HG03520 (cell line): ENCODE results near the gene TESPA1.
"Not testable (repeated sequence)": the region's sequence is repeated elsewhere in the genome, so short reads cannot be mapped to it uniquely, and the experiment has no call there.

Experiments
- ATAC-seq: cut with Tn5 transposase; IDR thresholded peaks from one replicate; pipeline ENCODE4 v1.9.1; 2021; ENCODE audit warnings: mild to moderate bottlenecking, moderate library complexity; ENCODE audit not compliant: unreplicated experiment

Gene TESPA1

GRCh38 chr12:54949073-54949711 is 35.4 kb downstream of the TESPA1 start:
- no peak for ATAC-seq

- ATAC-seq = no peak
These were observed 36.4 kb downstream of the TESPA1 start for GRCh38 chr12:54948171-54948570.

DNA sequence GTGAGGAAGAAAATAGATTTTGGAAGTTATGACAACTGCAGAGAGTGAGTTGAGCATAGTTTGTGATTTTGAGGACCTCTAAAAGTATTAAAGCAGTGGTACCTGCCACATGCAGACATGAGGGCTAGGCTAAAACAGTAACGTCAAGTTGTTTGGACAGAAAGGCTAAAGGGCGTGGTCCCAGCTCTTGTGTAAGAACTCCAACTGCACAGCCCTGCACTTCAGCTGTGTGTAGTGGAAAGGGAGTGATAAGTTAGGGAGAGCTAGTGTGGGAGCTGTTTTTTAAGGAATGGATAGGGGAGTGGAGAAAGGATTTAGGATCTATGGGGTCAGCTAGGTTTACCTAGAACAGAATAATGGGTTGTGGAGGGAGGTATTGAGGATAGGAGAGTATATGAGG is 39.5 kb downstream of the TESPA1 start:
- no peak for ATAC-seq

DNA sequence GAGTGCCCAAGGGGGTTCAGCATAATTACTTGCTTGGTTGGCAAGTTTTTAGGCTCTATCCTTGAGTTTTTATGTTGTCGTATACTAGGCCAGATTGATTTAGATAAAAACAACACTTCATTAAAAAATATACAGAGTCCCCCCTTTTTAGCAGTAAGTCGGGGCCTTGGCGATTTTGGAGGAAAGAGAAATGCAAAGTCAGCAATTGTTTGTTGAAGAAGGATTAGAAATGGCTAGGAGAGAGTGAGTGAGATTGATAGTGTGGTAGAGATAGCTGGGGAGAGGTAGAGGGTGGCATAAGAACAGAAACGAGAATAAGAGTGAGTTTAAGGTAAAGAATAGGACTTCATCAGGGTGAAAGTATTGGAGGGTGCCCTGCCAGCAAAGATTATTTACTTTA is 41.3 kb downstream of the TESPA1 start:
- not testable (repeated sequence) for ATAC-seq

DNA sequence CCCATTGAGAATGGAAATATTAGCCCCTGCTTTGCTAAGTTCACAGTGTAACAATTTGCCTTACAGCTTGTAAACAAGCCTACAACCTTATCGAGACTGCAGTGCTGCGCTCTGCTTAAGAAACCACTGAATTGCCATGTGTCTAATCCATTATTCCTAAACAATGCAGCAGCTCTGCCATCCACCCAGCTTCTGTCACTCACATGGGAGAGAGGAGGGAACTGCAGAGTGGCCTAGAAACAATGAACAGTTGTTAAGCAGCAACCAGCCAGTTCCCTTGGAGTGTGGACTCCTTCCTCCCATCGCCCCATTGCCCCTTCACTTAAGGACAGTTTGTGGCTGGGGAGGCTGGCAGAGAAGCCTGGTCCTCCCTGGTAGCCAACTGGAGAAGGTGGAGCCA is 42.9 kb downstream of the TESPA1 start:
- ATAC-seq = no peak

DNA sequence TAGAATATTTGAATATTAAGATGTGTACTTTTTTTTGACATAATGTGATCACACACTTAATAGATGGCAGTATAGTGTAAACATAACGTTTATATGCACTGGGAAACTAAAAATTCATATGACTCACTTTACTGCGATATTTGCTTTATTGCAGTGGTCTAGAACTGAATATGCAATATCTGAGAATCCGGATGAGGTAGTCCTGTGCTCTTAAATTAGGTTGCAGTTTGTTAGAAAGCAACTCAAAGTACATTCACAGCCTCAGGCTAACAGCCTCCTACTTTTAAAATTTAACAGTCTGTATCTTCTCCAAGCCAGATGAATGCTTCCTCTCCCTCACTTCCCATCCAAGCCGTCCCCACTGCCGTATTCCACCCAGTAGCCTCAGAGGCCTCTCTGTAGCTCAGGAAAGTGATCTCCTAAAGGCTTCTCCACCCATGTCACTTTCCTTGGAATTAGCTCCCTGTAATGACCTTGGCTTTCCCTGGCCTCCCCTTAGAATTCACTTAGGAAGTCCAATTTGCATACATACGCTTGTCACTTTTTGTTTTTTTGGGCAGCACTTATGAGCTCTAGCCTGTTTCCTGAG is 43.7 kb downstream of the TESPA1 start:
- no peak for ATAC-seq

DNA sequence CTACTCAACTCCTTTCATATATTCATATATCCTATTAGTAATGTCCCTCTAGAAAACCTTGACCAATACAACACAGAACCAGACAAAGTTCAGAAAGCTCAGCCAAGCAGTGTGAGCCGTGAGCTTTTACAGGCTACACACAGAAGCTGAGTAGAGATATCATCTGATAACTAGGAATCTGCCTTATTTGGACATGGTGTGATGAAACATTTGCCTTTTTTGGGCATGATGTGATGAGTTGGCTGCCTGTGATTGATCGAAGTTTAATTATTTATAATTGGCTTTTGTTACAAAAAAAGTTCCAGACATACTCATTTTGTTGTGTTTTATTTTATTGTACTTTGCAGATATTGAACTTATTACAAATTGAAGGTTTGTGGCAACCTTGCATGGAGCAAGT is 46.6 kb downstream of the TESPA1 start:
- no peak for ATAC-seq

DNA sequence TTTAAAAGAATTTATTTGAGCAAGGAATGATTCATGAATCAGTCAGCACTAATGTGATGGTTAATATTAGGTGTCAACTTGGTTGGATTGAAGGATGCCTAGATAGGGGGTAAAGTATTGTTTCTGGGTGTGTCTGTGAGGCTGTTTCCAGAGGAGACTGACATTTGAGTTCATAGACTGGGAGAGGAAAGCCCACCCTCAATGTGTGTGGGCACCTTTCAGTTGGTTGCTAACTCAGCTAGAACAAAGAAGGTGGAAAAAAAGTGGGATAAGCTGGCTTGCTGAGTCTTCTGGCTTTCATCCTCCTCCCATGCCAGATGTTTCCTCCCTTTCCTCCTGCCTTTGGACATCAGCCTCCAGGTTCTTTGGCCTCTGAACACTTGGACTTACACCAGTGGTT is 47.2 kb downstream of the TESPA1 start:
- ATAC-seq = no peak

DNA sequence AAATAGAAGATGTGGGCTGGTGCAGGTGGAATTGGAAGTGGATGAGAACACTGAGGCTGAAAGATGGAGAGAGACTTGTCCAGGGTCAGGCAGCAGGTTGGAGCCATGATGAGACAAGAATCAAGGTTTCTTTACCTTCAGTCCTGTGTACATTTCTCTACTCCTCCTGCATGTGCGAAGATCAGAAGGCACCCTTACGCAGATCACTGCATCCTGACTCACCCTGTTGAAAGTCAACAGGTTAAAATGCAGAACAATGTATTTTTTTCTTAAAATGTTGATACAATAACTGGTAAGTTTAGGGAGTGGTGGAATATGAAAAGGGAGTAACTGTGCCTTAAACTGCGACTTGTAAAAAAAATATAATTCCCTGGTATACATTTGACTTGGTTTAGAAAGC is 47.8 kb downstream of the TESPA1 start:
- ATAC-seq = no peak

DNA sequence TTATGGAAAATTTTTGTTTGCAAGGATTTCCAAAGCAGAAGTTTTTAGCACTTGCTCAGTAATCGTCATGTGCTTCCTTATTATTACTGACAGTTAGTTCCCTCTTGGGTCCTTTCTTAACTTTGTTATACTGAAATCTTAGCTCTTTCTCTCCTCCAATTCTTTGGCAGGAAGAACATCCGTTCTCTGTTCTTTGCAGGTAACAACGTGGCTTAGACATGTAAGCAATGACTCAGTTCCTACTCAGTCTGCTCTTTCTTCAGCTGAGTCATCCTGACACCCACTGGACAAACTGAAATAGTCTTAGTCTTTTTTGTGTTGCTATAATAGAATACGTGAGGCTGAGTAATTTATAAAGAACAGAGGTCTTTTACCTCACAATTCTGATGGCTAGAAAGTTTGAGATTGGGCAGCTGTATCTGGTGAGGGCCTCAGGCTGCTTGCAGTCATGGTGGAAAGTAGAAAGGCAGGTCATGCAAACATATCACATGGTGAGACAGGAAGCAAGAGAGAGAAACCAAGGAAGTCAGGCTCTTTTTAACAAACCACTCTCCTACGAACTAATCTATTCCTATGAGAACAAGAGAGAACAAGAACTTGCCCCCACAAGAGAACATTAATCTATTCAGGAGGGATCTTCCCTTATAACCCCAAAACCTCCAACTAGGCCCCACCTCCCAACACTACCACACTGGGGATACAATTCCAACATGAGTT is 49.2 kb downstream of the TESPA1 start:
- peak; percentile 98 for ATAC-seq

GRCh38 chr12:54934419-54934818 is 50.1 kb downstream of the TESPA1 start:
- ATAC-seq = no peak

- ATAC-seq = no peak
These were observed 51.2 kb downstream of the TESPA1 start for GRCh38 chr12:54933376-54933775.

- no peak for ATAC-seq
These were observed 51.9 kb downstream of the TESPA1 start for GRCh38 chr12:54932691-54933090.

DNA sequence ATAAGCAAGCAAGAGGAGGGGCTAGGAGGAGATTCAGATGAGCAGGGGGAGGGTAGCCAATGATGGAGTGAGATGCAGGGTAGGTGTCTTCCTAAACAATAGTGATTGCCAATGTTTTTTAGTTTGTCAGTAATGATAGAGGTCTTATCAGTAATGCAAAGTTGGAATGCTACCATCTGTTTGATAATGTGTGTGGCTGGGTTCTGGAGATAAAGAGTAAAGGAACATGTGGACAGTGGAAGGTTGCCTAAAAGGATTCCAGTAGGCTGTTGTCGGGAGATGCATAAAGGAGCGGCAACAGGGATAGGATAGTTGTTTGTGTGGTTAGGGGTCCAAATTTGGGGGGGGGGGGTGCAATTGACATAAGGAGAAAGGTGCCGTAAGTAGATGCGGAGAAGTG is 52.5 kb downstream of the TESPA1 start:
- ATAC-seq = no peak

DNA sequence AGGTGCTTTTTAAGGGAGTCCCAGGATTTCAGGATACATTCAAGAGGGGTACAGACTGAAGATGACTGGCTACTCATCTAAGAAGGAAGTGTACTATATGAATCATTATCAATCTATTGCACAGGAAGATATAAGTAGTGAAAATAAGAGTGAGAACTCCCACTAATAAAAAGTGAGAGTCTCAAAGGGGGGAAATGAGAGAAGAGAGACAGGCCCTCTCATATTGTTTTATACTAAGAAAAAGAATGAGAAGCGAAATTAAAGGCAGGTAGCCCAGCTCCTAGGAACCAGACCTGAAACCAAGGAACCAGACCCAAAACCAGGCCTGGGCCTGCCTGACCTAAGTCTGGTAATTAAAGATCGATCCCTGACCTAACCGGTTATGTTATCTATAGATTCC is 54.6 kb downstream of the TESPA1 start:
- no peak for ATAC-seq

GRCh38 chr12:54926246-54926645 is 58.3 kb downstream of the TESPA1 start:
- ATAC-seq = no peak

DNA sequence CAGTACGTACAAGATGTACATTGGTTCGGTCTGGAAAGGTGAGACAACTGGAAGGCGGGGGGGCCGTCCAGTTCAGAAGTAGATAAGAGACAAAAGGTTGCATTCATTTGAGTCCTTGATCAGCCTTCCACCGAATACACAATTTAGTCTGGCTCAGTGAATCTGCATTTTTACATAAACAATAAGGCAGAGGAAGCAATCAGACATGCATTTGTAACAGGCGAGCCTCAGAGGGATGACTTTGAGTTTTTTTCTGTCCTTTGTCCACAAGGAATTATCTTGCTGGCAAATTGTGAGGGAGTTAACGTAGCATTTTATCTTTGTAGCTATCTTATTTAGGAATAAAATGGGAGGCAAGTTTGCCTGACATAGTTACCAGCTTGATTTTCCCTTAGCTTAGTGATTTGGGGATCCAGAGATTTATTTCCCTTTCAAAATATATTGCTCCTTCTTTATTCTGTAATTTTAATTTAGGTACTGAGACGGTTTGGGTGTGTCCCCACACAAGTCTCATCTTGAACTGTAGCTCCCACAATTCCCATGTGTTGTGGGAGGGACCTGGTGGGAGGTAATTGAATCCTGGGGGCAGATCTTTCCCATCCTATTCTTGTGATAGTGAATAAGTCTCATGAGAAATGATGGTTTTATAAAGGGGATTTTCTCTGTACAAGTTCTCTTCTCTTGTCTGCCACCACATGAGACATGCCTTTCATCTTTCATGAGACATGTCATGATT is 59.4 kb downstream of the TESPA1 start:
- ATAC-seq = no peak

- no peak for ATAC-seq
These were observed 67.5 kb downstream of the TESPA1 start for GRCh38 chr12:54917001-54917488.
